Measurements from ENCODE around the gene SCAPER. TPM values are rescaled to one million over a fixed set of nuclear protein-coding genes. Genes with fewer than 3 reads are reported as not detected.

The SCAPER gene
- total and polyA plus RNA-seq, 10 donors: 3.9 to 53.3 (median 34.0) TPM

DNA sequence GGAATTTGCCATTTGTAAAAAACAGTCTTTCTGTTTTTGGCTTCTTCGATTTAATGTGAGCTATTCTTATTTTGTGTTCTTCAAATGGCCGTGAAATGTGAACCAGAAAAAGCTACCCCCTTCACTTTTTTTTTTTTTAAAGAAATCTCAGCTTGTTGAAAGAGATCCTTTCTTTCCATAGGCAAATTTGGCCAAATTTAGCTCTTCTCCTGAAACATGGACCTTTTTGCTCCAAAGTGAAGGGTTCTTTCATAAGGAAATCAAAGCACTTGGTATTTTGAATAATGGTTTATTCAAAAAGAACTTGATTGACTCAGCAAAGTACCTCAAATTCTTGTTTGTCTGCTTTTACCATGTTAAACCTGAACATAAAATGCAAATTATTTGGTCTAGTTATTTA, 36.5 kb upstream of the SCAPER start:
- no peak for DNase-seq
- peaks cover 0 to 52% (median 22%) of the 10 kb centered on the region in 6 donors for H3K36me3 ChIP-seq
- H3K27me3 ChIP-seq (replicated peaks in 1 of 7): no peaks in the 10 kb centered on the region
- H3K4me1 ChIP-seq: peaks cover 0 to 10% (median 1%) of the 10 kb centered on the region in 6 donors
- WGBS, 5 donors: 85 to 95% (median 90%) methylated on average over 2 of the region's 2 CpGs
- no peak overlapping the region for H3K4me3 ChIP-seq
- no peaks in the 10 kb centered on the region for H3K9me3 ChIP-seq
- no peak overlapping the region for H3K27ac ChIP-seq
- TF ChIP-seq, protein P1, sequence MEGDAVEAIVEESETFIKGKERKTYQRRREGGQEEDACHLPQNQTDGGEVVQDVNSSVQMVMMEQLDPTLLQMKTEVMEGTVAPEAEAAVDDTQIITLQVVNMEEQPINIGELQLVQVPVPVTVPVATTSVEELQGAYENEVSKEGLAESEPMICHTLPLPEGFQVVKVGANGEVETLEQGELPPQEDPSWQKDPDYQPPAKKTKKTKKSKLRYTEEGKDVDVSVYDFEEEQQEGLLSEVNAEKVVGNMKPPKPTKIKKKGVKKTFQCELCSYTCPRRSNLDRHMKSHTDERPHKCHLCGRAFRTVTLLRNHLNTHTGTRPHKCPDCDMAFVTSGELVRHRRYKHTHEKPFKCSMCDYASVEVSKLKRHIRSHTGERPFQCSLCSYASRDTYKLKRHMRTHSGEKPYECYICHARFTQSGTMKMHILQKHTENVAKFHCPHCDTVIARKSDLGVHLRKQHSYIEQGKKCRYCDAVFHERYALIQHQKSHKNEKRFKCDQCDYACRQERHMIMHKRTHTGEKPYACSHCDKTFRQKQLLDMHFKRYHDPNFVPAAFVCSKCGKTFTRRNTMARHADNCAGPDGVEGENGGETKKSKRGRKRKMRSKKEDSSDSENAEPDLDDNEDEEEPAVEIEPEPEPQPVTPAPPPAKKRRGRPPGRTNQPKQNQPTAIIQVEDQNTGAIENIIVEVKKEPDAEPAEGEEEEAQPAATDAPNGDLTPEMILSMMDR (IDR thresholded peaks at IDR 0.05 in 8 of 11, conservative IDR thresholded peaks at IDR 0.05 in 3 of 11): no peak
- TF ChIP-seq POLR2A (IDR thresholded peaks at IDR 0.05) (no peak), POLR2AphosphoS5 (IDR thresholded peaks at IDR 0.05) (no peak)
- intact Hi-C loops (cut with DNase I; ENCODE audit: low total_unique reads): no loop called here

DNA sequence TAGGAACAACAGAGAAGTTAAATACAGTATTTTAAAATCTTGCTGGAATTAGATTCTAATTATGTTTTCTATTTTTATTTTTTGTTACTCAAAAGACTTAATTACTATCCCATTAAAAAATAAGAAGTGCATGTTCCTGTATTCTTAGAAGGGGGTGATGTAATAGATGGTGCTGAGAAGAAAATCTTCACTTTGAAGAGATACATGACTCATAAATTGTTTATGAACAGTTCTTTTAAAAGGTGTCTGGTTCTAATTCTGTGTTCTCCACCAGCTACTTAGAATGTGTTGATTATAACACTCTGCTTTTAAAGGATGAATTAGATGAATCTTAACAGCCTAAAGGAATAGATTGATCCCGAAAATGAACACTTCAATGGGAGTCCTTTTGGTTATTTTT, 34.6 kb upstream of the SCAPER start:
- TF ChIP-seq POLR2A (IDR thresholded peaks at IDR 0.05) (no peak), POLR2AphosphoS5 (IDR thresholded peaks at IDR 0.05) (no peak)
- TF ChIP-seq, protein P1 (IDR thresholded peaks at IDR 0.05 in 8 of 11, conservative IDR thresholded peaks at IDR 0.05 in 3 of 11): no peak
- peaks cover 0 to 55% (median 24%) of the 10 kb centered on the region in 6 donors for H3K36me3 ChIP-seq
- intact Hi-C loops (cut with DNase I; ENCODE audit: low total_unique reads): no loop called here
- H3K4me3 ChIP-seq: no peak overlapping the region
- WGBS, 5 donors: 0 to 7% (median 0%) methylated on average over 1 of the region's 1 CpG
- H3K4me1 ChIP-seq: peaks cover 0 to 29% (median 15%) of the 10 kb centered on the region in 6 donors
- no peak overlapping the region for H3K27ac ChIP-seq
- no peaks in the 10 kb centered on the region for H3K27me3 ChIP-seq (replicated peaks in 1 of 7)
- no peak for DNase-seq
- no peaks in the 10 kb centered on the region for H3K9me3 ChIP-seq

DNA sequence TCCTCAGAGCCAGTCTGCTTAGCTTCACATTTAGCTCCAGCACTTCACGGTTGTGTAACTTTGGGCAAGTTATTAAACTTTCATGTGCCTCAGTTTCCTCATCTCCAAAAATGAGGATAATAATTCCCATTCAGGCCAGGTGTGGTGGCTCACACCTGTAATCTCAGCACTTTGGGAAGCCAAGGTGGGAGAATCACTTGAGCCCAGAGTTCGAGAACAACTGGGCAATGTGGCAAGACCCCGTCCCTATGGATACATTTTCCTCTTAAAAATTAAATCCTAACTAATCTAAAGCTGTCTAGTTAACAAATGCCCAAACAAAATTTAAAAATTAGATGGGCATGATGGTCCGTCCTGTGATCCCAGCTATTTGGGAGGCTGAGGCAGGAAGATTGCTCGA, 33.6 kb upstream of the SCAPER start:
- no peak for DNase-seq
- Histone ChIP-seq H3K4me1 (peaks cover 0 to 39% (median 18%) of the 10 kb centered on the region in 6 donors), H3K9me3 (no peaks in the 10 kb centered on the region), H3K27ac (no peak overlapping the region), H3K36me3 (peaks cover 0 to 56% (median 17%) of the 10 kb centered on the region in 6 donors), H3K4me3 (no peak overlapping the region), H3K27me3 (replicated peaks in 1 of 7) (no peaks in the 10 kb centered on the region)
- WGBS, 5 donors: 96 to 98% (median 97%) methylated on average over 5 of the region's 5 CpGs
- intact Hi-C loops (cut with DNase I; ENCODE audit: low total_unique reads): no loop called here
- TF ChIP-seq, protein P1 (IDR thresholded peaks at IDR 0.05 in 8 of 11, conservative IDR thresholded peaks at IDR 0.05 in 3 of 11): no peak
- TF ChIP-seq POLR2A (IDR thresholded peaks at IDR 0.05): no peak
- no peak for TF ChIP-seq POLR2AphosphoS5 (IDR thresholded peaks at IDR 0.05)

DNA sequence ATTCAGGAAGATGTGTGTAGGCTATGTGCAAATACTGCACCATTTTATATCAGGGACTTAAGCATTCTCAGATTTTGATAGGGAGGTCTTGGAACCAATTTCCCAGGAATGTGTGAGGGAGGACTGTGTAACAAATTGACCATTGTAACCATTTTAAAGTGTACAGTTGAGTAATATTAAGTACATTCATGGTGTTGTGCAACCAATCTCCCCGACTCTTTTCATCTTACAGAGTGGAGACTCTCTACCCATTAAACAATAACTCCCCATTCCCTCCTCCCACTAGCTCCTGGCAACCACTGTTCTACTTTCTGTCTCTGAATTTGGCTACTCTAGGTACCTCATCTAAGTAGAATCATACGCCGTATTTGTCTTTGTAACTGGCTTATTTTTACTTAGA, 31.5 kb upstream of the SCAPER start:
- TF ChIP-seq, protein P1 (IDR thresholded peaks at IDR 0.05 in 8 of 11, conservative IDR thresholded peaks at IDR 0.05 in 3 of 11): no peak
- TF ChIP-seq POLR2AphosphoS5 (IDR thresholded peaks at IDR 0.05) (no peak), POLR2A (IDR thresholded peaks at IDR 0.05) (no peak)
- H3K36me3 ChIP-seq: peaks cover 0 to 57% (median 16%) of the 10 kb centered on the region in 6 donors
- no peaks in the 10 kb centered on the region for H3K9me3 ChIP-seq
- intact Hi-C loops (cut with DNase I; ENCODE audit: low total_unique reads): no loop called here
- peaks cover 3 to 58% (median 30%) of the 10 kb centered on the region in 6 donors for H3K4me1 ChIP-seq
- 80 to 96% (median 85%) methylated on average over 3 of the region's 3 CpGs for WGBS, 5 donors
- no peak overlapping the region for H3K27ac ChIP-seq
- no peak for DNase-seq
- no peak overlapping the region for H3K4me3 ChIP-seq
- no peaks in the 10 kb centered on the region for H3K27me3 ChIP-seq (replicated peaks in 1 of 7)
